CD4-positive, alpha-beta T cell treated with Interferon alpha-2 for 1 hour (primary cell): ENCODE data around the gene RFC4.
"Not testable (repeated sequence)": the region's sequence is repeated elsewhere in the genome, so short reads cannot be mapped to it uniquely, and the experiment has no call there.

Source experiments
- DNase-seq, 2 donors: peaks; one replicate each; pipeline ENCODE4 v3.0.0-alpha.2; 2020 to 2022

RFC4 gene

GRCh38 chr3:186824430-186825139 is 18.3 kb upstream of the RFC4 start:
- no peak for DNase-seq

- no peak for DNase-seq
Observed at GRCh38 chr3:186823386-186823785, 17.1 kb upstream of the RFC4 start.

- not testable (repeated sequence) for DNase-seq
Observed at GRCh38 chr3:186822388-186822759, 16.1 kb upstream of the RFC4 start.

GRCh38 chr3:186821429-186822387 is 15.4 kb upstream of the RFC4 start:
- peak; percentile 16 to 68 for DNase-seq

- no peak for DNase-seq
Observed at GRCh38 chr3:186818956-186819355, 12.7 kb upstream of the RFC4 start.

- DNase-seq, result no peak
Observed at GRCh38 chr3:186818516-186818915, 12.2 kb upstream of the RFC4 start.

GRCh38 chr3:186815435-186815834 is 9.2 kb upstream of the RFC4 start:
- DNase-seq, result no peak

- DNase-seq, result no peak
Observed at GRCh38 chr3:186814100-186814499, 7.8 kb upstream of the RFC4 start.

GRCh38 chr3:186811313-186811712 is 5.0 kb upstream of the RFC4 start:
- not testable (repeated sequence) for DNase-seq

- no peak for DNase-seq
Observed at GRCh38 chr3:186810336-186810996, 4.2 kb upstream of the RFC4 start.

GRCh38 chr3:186807231-186807630 is 949 bp upstream of the RFC4 start:
- no peak for DNase-seq

- DNase-seq, result not testable (repeated sequence)
Observed at GRCh38 chr3:186803447-186803846, 2.8 kb downstream of the RFC4 start.

GRCh38 chr3:186802701-186803100 is 3.6 kb downstream of the RFC4 start:
- DNase-seq, result no peak

GRCh38 chr3:186800285-186800684 is 6.0 kb downstream of the RFC4 start:
- DNase-seq, result no peak

GRCh38 chr3:186798239-186798874 is 7.9 kb downstream of the RFC4 start:
- no peak for DNase-seq

- peak in 1 of 2 donors; percentile 31 for DNase-seq
Observed at GRCh38 chr3:186790261-186790981, 15.9 kb downstream of the RFC4 start.

GRCh38 chr3:186789554-186790260 is 16.6 kb downstream of the RFC4 start:
- no peak for DNase-seq

GRCh38 chr3:186788482-186789370 is 17.6 kb downstream of the RFC4 start:
- DNase-seq, result peak in 1 of 2 donors; percentile 28

GRCh38 chr3:186787642-186788481 is 18.4 kb downstream of the RFC4 start:
- peak in 1 of 2 donors; percentile 28 for DNase-seq
